Psoas muscle (tissue), 8 donors: ENCODE measurements around the gene AMZ1. TPM values are rescaled to one million over a fixed set of nuclear protein-coding genes. Genes with fewer than 3 reads are reported as not detected.
A peak's percentile ranks its signal among the peaks of the same experiment; 100 is the strongest.

ENCODE experiments used
- ATAC-seq, 4 donors: fragments of 200-7000 bp; cut with Tn5 transposase; one replicate each; pipeline ENCODE4 v1.9.1; 2020; ENCODE audit warnings: moderate library complexity in 3 of 4, mild to moderate bottlenecking in 2 of 4
- DNase-seq, 2 donors: peaks; one replicate each; pipeline ENCODE4 v3.0.0-alpha.2; 2020
- H3K27ac ChIP-seq: fragments of 200-600 bp; one replicate; pipeline ENCODE4 v1.8.0; 2022
- H3K27me3 ChIP-seq, 3 donors: fragments of 200-600 bp in 1 of 3; one replicate each; pipeline versions ENCODE4 v1.6.1 to v1.8.0; 2013 to 2022; ENCODE audit warnings: low read length in 2 of 3, mild to moderate bottlenecking in 2 of 3, moderate library complexity in 1 of 3; ENCODE audit not compliant: insufficient read depth in 3 of 3
- H3K36me3 ChIP-seq, 2 donors: fragments of 200-600 bp in 1 of 2; one replicate each; pipeline versions ENCODE4 v1.6.1 to v1.8.0; 2013 to 2022; ENCODE audit warnings: low read depth in 1 of 2, mild to moderate bottlenecking in 1 of 2, moderate library complexity in 1 of 2; ENCODE audit not compliant: insufficient read depth in 1 of 2
- H3K4me1 ChIP-seq: fragments of 200-600 bp; one replicate; pipeline ENCODE4 v1.8.0; 2022
- H3K4me3 ChIP-seq: fragments of 200-600 bp; one replicate; pipeline ENCODE4 v1.8.0; 2022; ENCODE audit warnings: mild to moderate bottlenecking
- H3K9me3 ChIP-seq: fragments of 200-600 bp; one replicate; pipeline ENCODE4 v1.8.0; 2022
- CTCF ChIP-seq: fragments of 200-600 bp; IDR thresholded peaks from one replicate; pipeline ENCODE4 v1.8.0; 2022; ENCODE audit warnings: antibody characterized with exemption
- WGBS, 3 donors: extraction: QIAGEN DNeasy Blood & Tissue Kit; methylation state at CpG; one replicate each; pipeline versions ENCODE4 v1.1.6 to v1.1.7; 2013; 5-methylcytosine and 5-hydroxymethylcytosine counted together
- intact Hi-C, 2 donors: fragments of 100-400 bp; cut with DNase I; formaldehyde crosslinking; loops; one replicate each; pipeline versions ENCODE4 v1.11.0 to v1.14.2; 2022
- polyA plus RNA-seq, 3 donors: library from polyadenylated mRNA; stranded (reverse); fragments of 200-250 nt; gene quantifications; one replicate each; pipeline ENCODE4 v1.2.3, GENCODE V29; 2013
- total RNA-seq, 4 donors: library from RNA; stranded (reverse); fragmentation: NEBNext Ultra II Directional in 2 of 4; extraction: Animal tissue kit (Norgen Biotek cat#: 25700) in 2 of 4; gene quantifications; one replicate each; pipeline versions ENCODE4 v1.2.1 to v1.2.4, GENCODE V29; 2021 to 2023
- donor health status: healthy with polysubstance abuse.
- donor health status: DM: no; HTN: no; CAD: no; lungs with moderate emphysema.
- donor health status: Bipolar disorder and iron deficiency.
- donor health status: healthy.
- donor health status: DM: yes; HTN: yes; CAD: no.
- donor health status: DM: no; HTN: no; CAD: no.
- donor health status: DM: no; HTN: no; CAD: no.
- donor health status: DM: yes; HTN: yes; CAD: no.

AMZ1 gene
- total and polyA plus RNA-seq, 7 donors: 0.03 TPM; not detected in 6

- WGBS, 3 donors: 93 to 98% (median 95%) methylated on average over 9 of the region's 9 CpGs
- DNase-seq: no peak
- intact Hi-C loops: no loop called here
- peak overlapping the region; percentile 84 for H3K27ac ChIP-seq
- peaks cover 40% of the 10 kb centered on the region for H3K4me1 ChIP-seq
- no peak overlapping the region for H3K4me3 ChIP-seq
- ATAC-seq: no peak
- no peaks in the 10 kb centered on the region for H3K27me3 ChIP-seq
- TF ChIP-seq CTCF: no peak
- no peaks in the 10 kb centered on the region for H3K9me3 ChIP-seq
- peaks cover 0 to 11% of the 10 kb centered on the region in 2 donors for H3K36me3 ChIP-seq
Measured at GRCh38 chr7:2732388-2732787, 44.4 kb downstream of the AMZ1 start.

GRCh38 chr7:2732959-2733584 is 45.1 kb downstream of the AMZ1 start:
- Histone ChIP-seq H3K27ac (peak overlapping the region; percentile 84), H3K4me3 (peak overlapping the region; percentile 31), H3K36me3 (peaks cover 0 to 11% of the 10 kb centered on the region in 2 donors), H3K4me1 (peaks cover 47% of the 10 kb centered on the region), H3K27me3 (no peaks in the 10 kb centered on the region), H3K9me3 (no peaks in the 10 kb centered on the region)
- DNase-seq (peak; percentile 83 to 92), ATAC-seq (peak; percentile 88 to 93 (median 90))
- intact Hi-C loops: no loop called here
- WGBS, 3 donors: 28 to 34% (median 30%) methylated on average over 18 of the region's 18 CpGs
- TF ChIP-seq CTCF: peak; percentile 10

- DNase-seq: no peak
- TF ChIP-seq CTCF: no peak
- ATAC-seq: no peak
- Histone ChIP-seq H3K27me3 (no peaks in the 10 kb centered on the region), H3K27ac (peak overlapping the region; percentile 84), H3K4me1 (peaks cover 53% of the 10 kb centered on the region), H3K9me3 (no peaks in the 10 kb centered on the region), H3K36me3 (peaks cover 0 to 11% of the 10 kb centered on the region in 2 donors), H3K4me3 (peak overlapping the region; percentile 31)
- 92 to 93% (median 92%) methylated on average over 24 of the region's 24 CpGs for WGBS, 3 donors
- intact Hi-C loops: no loop called here
Measured at GRCh38 chr7:2734084-2734686, 46.2 kb downstream of the AMZ1 start.

GRCh38 chr7:2734751-2735571 is 47.0 kb downstream of the AMZ1 start:
- Histone ChIP-seq H3K27ac (peak overlapping the region; percentile 36), H3K9me3 (no peaks in the 10 kb centered on the region), H3K27me3 (no peaks in the 10 kb centered on the region), H3K36me3 (peaks cover 0 to 11% of the 10 kb centered on the region in 2 donors), H3K4me3 (no peak overlapping the region), H3K4me1 (peaks cover 48% of the 10 kb centered on the region)
- ATAC-seq (no peak), DNase-seq (no peak)
- intact Hi-C loops: loop anchor here in 1 of 2 donors (5.0 kb wide), 1 partner anchor 107 kb away; the partner anchor contains the start of gene GNA12
- no peak for TF ChIP-seq CTCF
- 60 to 61% (median 60%) methylated on average over 28 to 33 of the region's 33 CpGs for WGBS, 3 donors
